Endodermal cell (in vitro differentiated cells): ENCODE measurements around the gene NR6A1. TPM values are rescaled to one million over a fixed set of nuclear protein-coding genes. Genes with fewer than 3 reads are reported as not detected.

Source experiments
- DNase-seq: peaks from one replicate; pipeline ENCODE4 v3.0.0-alpha.2; 2017
- H3K27ac ChIP-seq: 2 replicates; pipeline ENCODE4 v1.5.1; 2013; ENCODE audit warnings: mild to moderate bottlenecking, low read depth, low read length, moderate library complexity
- H3K27me3 ChIP-seq: 2 replicates; pipeline ENCODE4 v1.6.1; 2013; ENCODE audit warnings: mild to moderate bottlenecking, low read length, moderate library complexity; ENCODE audit not compliant: insufficient read depth, control insufficient read depth, poor library complexity, severe bottlenecking
- H3K36me3 ChIP-seq: 2 replicates; pipeline ENCODE4 v1.7.0; 2013; ENCODE audit warnings: mild to moderate bottlenecking, low read length, moderate library complexity; ENCODE audit not compliant: control insufficient read depth, insufficient read depth
- H3K4me1 ChIP-seq: one replicate; pipeline ENCODE4 v1.7.0; 2013; ENCODE audit warnings: low read length; ENCODE audit not compliant: control insufficient read depth, insufficient read depth
- H3K4me3 ChIP-seq: 2 replicates; pipeline ENCODE4 v1.5.1; 2013; ENCODE audit warnings: mild to moderate bottlenecking, low read length, moderate library complexity
- H3K9ac ChIP-seq: 2 replicates; pipeline ENCODE4 v1.6.1; 2013; ENCODE audit warnings: mild to moderate bottlenecking, low read length, moderate library complexity; ENCODE audit not compliant: poor library complexity, severe bottlenecking; ENCODE audit errors: extremely low read depth
- H3K9me3 ChIP-seq: 2 replicates; pipeline ENCODE4 v1.6.1; 2013; ENCODE audit warnings: mild to moderate bottlenecking, low read length, moderate library complexity; ENCODE audit not compliant: control insufficient read depth
- H3K27ac Mint-ChIP-seq: 2 replicates; pipeline ENCODE4 v1.8.0; 2020; ENCODE audit warnings: mixed read lengths
- H3K27me3 Mint-ChIP-seq: 2 replicates; pipeline ENCODE4 v1.8.0; 2021; ENCODE audit warnings: mild to moderate bottlenecking, mixed read lengths; ENCODE audit not compliant: insufficient read depth
- H3K36me3 Mint-ChIP-seq: 2 replicates; pipeline ENCODE4 v1.8.0; 2020; ENCODE audit warnings: low read depth, mixed read lengths
- H3K4me1 Mint-ChIP-seq: 2 replicates; pipeline ENCODE4 v1.8.0; 2020; ENCODE audit warnings: mixed read lengths
- H3K4me3 Mint-ChIP-seq: 2 replicates; pipeline ENCODE4 v1.8.0; 2020; ENCODE audit warnings: mild to moderate bottlenecking, moderate library complexity, mixed read lengths
- H3K9me3 Mint-ChIP-seq: 2 replicates; pipeline ENCODE4 v1.8.0; 2020; ENCODE audit warnings: mild to moderate bottlenecking, mixed read lengths
- WGBS, 2 experiments: methylation state at CpG; one replicate each; pipeline versions ENCODE4 v1.1.5 to v1.1.7; 2013; ENCODE audit warnings: missing lambda C conversion rate in 2 of 2, mixed read lengths in 1 of 2; ENCODE audit not compliant: insufficient coverage in 1 of 2, insufficient read length in 1 of 2; 5-methylcytosine and 5-hydroxymethylcytosine counted together
- total RNA-seq, 2 donors: library from RNA; stranded (reverse); fragmentation: NEBNext Ultra II Directional in 1 of 2; extraction: Animal tissue kit (Norgen Biotek cat#: 25700) in 1 of 2; gene quantifications; 2 replicates in 1 of 2; 3 replicates in 1 of 2; pipeline ENCODE4 v1.2.1, GENCODE V29; 2021
- TF ChIP-seq, protein P1 (sequence below): fragments of 200-600 bp; sonication (generic); conservative IDR thresholded peaks from 2 replicates; pipeline ENCODE4 v1.5.0; 2021; ENCODE audit warnings: antibody characterized with exemption, mild to moderate bottlenecking

NR6A1 gene
- total RNA-seq, 2 donors from 2014 or later, result 168 to 206 TPM

DNA sequence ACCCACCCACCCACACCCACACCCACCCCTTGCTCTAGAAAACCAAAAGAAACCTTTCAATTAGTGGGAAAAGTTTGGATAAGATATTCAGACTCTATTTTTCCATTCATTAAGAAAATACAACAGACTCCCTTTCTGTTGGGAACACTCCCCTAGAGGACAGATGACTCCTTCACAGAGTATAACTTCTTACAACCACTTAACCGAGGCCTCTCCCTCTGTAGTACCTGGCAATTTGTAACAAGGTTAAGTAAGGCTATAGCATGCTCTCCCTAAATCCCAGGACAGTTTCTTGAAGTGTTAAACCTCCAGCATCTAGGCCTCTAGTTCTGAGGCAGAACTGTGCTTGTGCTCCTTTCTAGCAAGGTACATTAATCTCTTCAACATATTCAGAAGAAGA lies 188.0 kb downstream of the NR6A1 start:
- no peak overlapping the region for H3K4me3 ChIP-seq
- no peak for DNase-seq
- Mint-ChIP-seq H3K4me1 (peaks cover 28% of the 10 kb centered on the region), H3K36me3 (peaks cover 25% of the 10 kb centered on the region), H3K27me3 (no peaks in the 10 kb centered on the region), H3K4me3 (no peak overlapping the region), H3K9me3 (peaks cover 13% of the 10 kb centered on the region), H3K27ac (peak overlapping the region; percentile 20)
- H3K4me1 ChIP-seq, result no peaks in the 10 kb centered on the region
- WGBS, 2 experiments, result 70 to 86% methylated on average over 1 of the region's 1 CpG
- peaks cover 10% of the 10 kb centered on the region for H3K36me3 ChIP-seq
- H3K27ac ChIP-seq, result no peak overlapping the region
- no peak overlapping the region for H3K9ac ChIP-seq
- peaks cover 9% of the 10 kb centered on the region for H3K27me3 ChIP-seq
- TF ChIP-seq, protein P1, sequence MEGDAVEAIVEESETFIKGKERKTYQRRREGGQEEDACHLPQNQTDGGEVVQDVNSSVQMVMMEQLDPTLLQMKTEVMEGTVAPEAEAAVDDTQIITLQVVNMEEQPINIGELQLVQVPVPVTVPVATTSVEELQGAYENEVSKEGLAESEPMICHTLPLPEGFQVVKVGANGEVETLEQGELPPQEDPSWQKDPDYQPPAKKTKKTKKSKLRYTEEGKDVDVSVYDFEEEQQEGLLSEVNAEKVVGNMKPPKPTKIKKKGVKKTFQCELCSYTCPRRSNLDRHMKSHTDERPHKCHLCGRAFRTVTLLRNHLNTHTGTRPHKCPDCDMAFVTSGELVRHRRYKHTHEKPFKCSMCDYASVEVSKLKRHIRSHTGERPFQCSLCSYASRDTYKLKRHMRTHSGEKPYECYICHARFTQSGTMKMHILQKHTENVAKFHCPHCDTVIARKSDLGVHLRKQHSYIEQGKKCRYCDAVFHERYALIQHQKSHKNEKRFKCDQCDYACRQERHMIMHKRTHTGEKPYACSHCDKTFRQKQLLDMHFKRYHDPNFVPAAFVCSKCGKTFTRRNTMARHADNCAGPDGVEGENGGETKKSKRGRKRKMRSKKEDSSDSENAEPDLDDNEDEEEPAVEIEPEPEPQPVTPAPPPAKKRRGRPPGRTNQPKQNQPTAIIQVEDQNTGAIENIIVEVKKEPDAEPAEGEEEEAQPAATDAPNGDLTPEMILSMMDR, result peak; percentile 18
- peaks cover 14% of the 10 kb centered on the region for H3K9me3 ChIP-seq

DNA sequence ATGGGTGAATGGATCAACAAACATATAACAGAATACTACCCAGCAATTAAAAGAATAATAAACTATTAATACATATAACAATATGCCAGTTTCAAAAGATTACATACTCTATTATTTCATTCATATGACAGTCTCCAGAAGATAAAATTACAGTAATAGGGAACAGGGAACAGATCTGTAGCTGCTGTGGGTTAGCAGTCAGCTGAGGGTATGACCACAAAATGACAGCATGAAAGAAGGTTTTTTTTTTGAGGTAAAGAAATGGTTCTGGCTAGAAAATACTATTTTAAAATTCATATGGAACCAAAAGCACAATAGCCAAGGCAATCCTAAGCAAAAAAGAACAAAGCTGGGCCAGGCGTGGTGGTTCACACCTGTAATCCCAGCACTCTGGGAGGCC lies 190.9 kb downstream of the NR6A1 start:
- Mint-ChIP-seq H3K9me3 (peaks cover 13% of the 10 kb centered on the region), H3K4me3 (no peak overlapping the region), H3K27ac (no peak overlapping the region), H3K4me1 (peaks cover 37% of the 10 kb centered on the region), H3K27me3 (no peaks in the 10 kb centered on the region), H3K36me3 (peaks cover 8% of the 10 kb centered on the region)
- no peak overlapping the region for H3K4me3 ChIP-seq
- peaks cover 15% of the 10 kb centered on the region for H3K27me3 ChIP-seq
- peaks cover 14% of the 10 kb centered on the region for H3K9me3 ChIP-seq
- no peak for DNase-seq
- H3K27ac ChIP-seq, result no peak overlapping the region
- H3K9ac ChIP-seq, result no peak overlapping the region
- no peaks in the 10 kb centered on the region for H3K4me1 ChIP-seq
- TF ChIP-seq, protein P1, result no peak
- peaks cover 3% of the 10 kb centered on the region for H3K36me3 ChIP-seq
- 92% methylated on average over 1 of the region's 1 CpG; no CpG with 5 or more reads in 1 of the 2 experiments for WGBS, 2 experiments

DNA sequence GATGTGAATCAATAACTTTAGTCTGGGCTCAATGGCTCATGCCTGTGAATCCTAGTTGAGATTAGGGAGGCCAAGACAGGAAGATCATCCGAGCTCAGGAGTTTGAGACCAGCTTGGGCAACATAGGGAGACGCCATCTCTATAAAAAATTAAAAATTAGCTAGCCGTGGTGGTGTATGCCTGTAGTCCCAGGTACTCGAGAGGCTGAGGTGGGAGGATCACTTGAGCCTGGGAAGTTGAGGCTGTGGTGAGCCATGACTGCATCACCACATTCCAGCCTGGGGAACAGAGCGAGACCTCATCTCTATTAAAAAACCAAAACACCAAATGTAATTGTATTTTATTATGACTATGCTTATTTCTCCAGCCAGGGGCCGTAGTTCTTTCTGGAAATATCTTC lies 194.4 kb downstream of the NR6A1 start:
- H3K4me1 Mint-ChIP-seq, result peaks cover 21% of the 10 kb centered on the region
- 86 to 99% methylated on average over 5 of the region's 6 CpGs for WGBS, 2 experiments
- peaks cover 8% of the 10 kb centered on the region for H3K36me3 Mint-ChIP-seq
- no peak for DNase-seq
- Histone ChIP-seq H3K4me3 (no peak overlapping the region), H3K9ac (no peak overlapping the region), H3K4me1 (no peaks in the 10 kb centered on the region), H3K27ac (no peak overlapping the region), H3K9me3 (peaks cover 14% of the 10 kb centered on the region), H3K27me3 (peaks cover 30% of the 10 kb centered on the region), H3K36me3 (peaks cover 3% of the 10 kb centered on the region)
- no peak overlapping the region for H3K4me3 Mint-ChIP-seq
- no peaks in the 10 kb centered on the region for H3K27me3 Mint-ChIP-seq
- H3K27ac Mint-ChIP-seq, result no peak overlapping the region
- TF ChIP-seq, protein P1, result no peak
- H3K9me3 Mint-ChIP-seq, result peaks cover 13% of the 10 kb centered on the region
